HG02970 (cell line): Measurements from ENCODE around the gene SPATA24.
"Not testable (repeated sequence)": the region's sequence is repeated elsewhere in the genome, so short reads cannot be mapped to it uniquely, and the experiment has no call there.

Experiments
- ATAC-seq: cut with Tn5 transposase; IDR thresholded peaks from one replicate; pipeline ENCODE4 v1.9.1; 2021; ENCODE audit warnings: mild to moderate bottlenecking, moderate library complexity, moderate number of reproducible peaks; ENCODE audit not compliant: unreplicated experiment, low FRiP score

Gene SPATA24

GRCh38 chr5:139395844-139396640 is 7.8 kb downstream of the SPATA24 start:
- ATAC-seq, result no peak

GRCh38 chr5:139394654-139395566 is 9.0 kb downstream of the SPATA24 start, which contains the start of gene PROB1:
Gene PROB1 (minus strand): TSS chr5:139395104. CDS start chr5:139395081, 23 bp downstream.
- no peak for ATAC-seq

- no peak for ATAC-seq
Measured at GRCh38 chr5:139394123-139394653, 9.7 kb downstream of the SPATA24 start.

- ATAC-seq, result no peak
Measured at GRCh38 chr5:139393497-139394122, 10.3 kb downstream of the SPATA24 start.

- peak; percentile 43 for ATAC-seq
Measured at GRCh38 chr5:139392678-139393496, 11.0 kb downstream of the SPATA24 start.

- peak; percentile 10 for ATAC-seq
Measured at GRCh38 chr5:139392324-139392677, 11.6 kb downstream of the SPATA24 start.

GRCh38 chr5:139391570-139392323 is 12.1 kb downstream of the SPATA24 start:
- ATAC-seq, result no peak

- no peak for ATAC-seq
Measured at GRCh38 chr5:139390639-139391569, 13.0 kb downstream of the SPATA24 start.

- peak; percentile 36 for ATAC-seq
Measured at GRCh38 chr5:139389701-139390638, 13.9 kb downstream of the SPATA24 start, which contains the start of gene MZB1. Gene MZB1 (minus strand): TSS chr5:139389913. CDS start chr5:139389856, 57 bp downstream.

- no peak for ATAC-seq
Measured at GRCh38 chr5:139388198-139388821, 15.6 kb downstream of the SPATA24 start.

- no peak for ATAC-seq
Measured at GRCh38 chr5:139387611-139388197, 16.2 kb downstream of the SPATA24 start.

- not testable (repeated sequence) for ATAC-seq
Measured at GRCh38 chr5:139386956-139387355, 16.9 kb downstream of the SPATA24 start.

GRCh38 chr5:139386050-139386438 is 17.8 kb downstream of the SPATA24 start:
- ATAC-seq, result no peak

- no peak for ATAC-seq
Measured at GRCh38 chr5:139385061-139386049, 18.5 kb downstream of the SPATA24 start.

- no peak for ATAC-seq
Measured at GRCh38 chr5:139384591-139385051, 19.3 kb downstream of the SPATA24 start.
